Gastrocnemius medialis (tissue), 4 donors: Measurements from ENCODE around the gene CC2D2A.

Experiments used
- POLR2A ChIP-seq, 2 donors: fragments of 450-650 bp; IDR thresholded peaks; one replicate each; pipeline ENCODE4 v1.6.1; 2017; ENCODE audit warnings: antibody characterized with exemption in 2 of 2, mild to moderate bottlenecking in 2 of 2, moderate library complexity in 2 of 2
- TF ChIP-seq, protein P1 (sequence below), 5 experiments: fragments of 450-650 bp in 3 of 5; fragments of 200-600 bp in 2 of 5; sonication (generic) in 2 of 5; IDR thresholded peaks in 4 of 5; conservative IDR thresholded peaks in 1 of 5; 1 replicate in 4 of 5; 2 replicates in 1 of 5; pipeline ENCODE4 v1.5.1; 2016 to 2019; ENCODE audit warnings: antibody characterized with exemption in 5 of 5, mild to moderate bottlenecking in 3 of 5, moderate library complexity in 3 of 5

- TF ChIP-seq POLR2A (IDR thresholded peaks at IDR 0.05): no peak
- TF ChIP-seq, protein P1, sequence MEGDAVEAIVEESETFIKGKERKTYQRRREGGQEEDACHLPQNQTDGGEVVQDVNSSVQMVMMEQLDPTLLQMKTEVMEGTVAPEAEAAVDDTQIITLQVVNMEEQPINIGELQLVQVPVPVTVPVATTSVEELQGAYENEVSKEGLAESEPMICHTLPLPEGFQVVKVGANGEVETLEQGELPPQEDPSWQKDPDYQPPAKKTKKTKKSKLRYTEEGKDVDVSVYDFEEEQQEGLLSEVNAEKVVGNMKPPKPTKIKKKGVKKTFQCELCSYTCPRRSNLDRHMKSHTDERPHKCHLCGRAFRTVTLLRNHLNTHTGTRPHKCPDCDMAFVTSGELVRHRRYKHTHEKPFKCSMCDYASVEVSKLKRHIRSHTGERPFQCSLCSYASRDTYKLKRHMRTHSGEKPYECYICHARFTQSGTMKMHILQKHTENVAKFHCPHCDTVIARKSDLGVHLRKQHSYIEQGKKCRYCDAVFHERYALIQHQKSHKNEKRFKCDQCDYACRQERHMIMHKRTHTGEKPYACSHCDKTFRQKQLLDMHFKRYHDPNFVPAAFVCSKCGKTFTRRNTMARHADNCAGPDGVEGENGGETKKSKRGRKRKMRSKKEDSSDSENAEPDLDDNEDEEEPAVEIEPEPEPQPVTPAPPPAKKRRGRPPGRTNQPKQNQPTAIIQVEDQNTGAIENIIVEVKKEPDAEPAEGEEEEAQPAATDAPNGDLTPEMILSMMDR (IDR thresholded peaks at IDR 0.05 in 4 of 5, conservative IDR thresholded peaks at IDR 0.05 in 1 of 5): no peak
These were observed 42.5 kb upstream of the CC2D2A start for GRCh38 chr4:15427161-15427560.
